LNCaP clone FGC (cell line): ENCODE results near the gene SYT2.
"Not testable (repeated sequence)": the region's sequence is repeated elsewhere in the genome, so short reads cannot be mapped to it uniquely, and the experiment has no call there.

Experiments
- DNase-seq: peaks from one replicate; pipeline ENCODE4 v3.0.0-alpha.2; 2011; ENCODE audit warnings: low read depth
- H3K4me3 ChIP-seq: 2 replicates; pipeline ENCODE4 v1.5.1; 2011; ENCODE audit warnings: mild to moderate bottlenecking, low read depth, low read length, control low read depth
- CTCF ChIP-seq: IDR thresholded peaks from 2 replicates; pipeline ENCODE4 v1.5.1; 2012; ENCODE audit warnings: mild to moderate bottlenecking; ENCODE audit not compliant: control insufficient read depth, insufficient read depth; ENCODE audit errors: extremely low read depth

SYT2 gene

GRCh38 chr1:202742496-202742895 is 32.2 kb upstream of the SYT2 start:
- TF ChIP-seq CTCF, result no peak
- no peak overlapping the region for H3K4me3 ChIP-seq
- no peak for DNase-seq

- no peak for DNase-seq
- no peak for TF ChIP-seq CTCF
- no peak overlapping the region for H3K4me3 ChIP-seq
Measured at GRCh38 chr1:202733251-202733650, 23.0 kb upstream of the SYT2 start.

- TF ChIP-seq CTCF, result no peak
- no peak overlapping the region for H3K4me3 ChIP-seq
- DNase-seq, result no peak
Measured at GRCh38 chr1:202728951-202729350, 18.7 kb upstream of the SYT2 start.

GRCh38 chr1:202725526-202725925 is 15.3 kb upstream of the SYT2 start:
- no peak overlapping the region for H3K4me3 ChIP-seq
- TF ChIP-seq CTCF, result no peak
- no peak for DNase-seq

GRCh38 chr1:202723708-202724107 is 13.5 kb upstream of the SYT2 start:
- no peak overlapping the region for H3K4me3 ChIP-seq
- DNase-seq, result no peak
- TF ChIP-seq CTCF, result no peak

- H3K4me3 ChIP-seq, DNase-seq: not testable (repeated sequence)
Measured at GRCh38 chr1:202723046-202723445, 12.8 kb upstream of the SYT2 start.

GRCh38 chr1:202716654-202717053 is 6.4 kb upstream of the SYT2 start:
- H3K4me3 ChIP-seq, result no peak overlapping the region
- no peak for TF ChIP-seq CTCF
- DNase-seq, result no peak

GRCh38 chr1:202714202-202714601 is 3.9 kb upstream of the SYT2 start:
- not testable (repeated sequence) for H3K4me3 ChIP-seq, DNase-seq
